ENCODE measurements around the gene SDR42E1. TPM values are rescaled to one million over a fixed set of nuclear protein-coding genes. Genes with fewer than 3 reads are reported as not detected.

Gene SDR42E1
- total and polyA plus RNA-seq, 10 of the 15 experiments (the other 5 are each of a cell fraction or from before 2014, with no cell fraction given): 1.4 to 5.5 (median 2.3) TPM

GRCh38 chr16:82041542-82041941 lies 30.3 kb upstream of the SDR42E1 start (continued):
- no peak for TF ChIP-seq PKNOX1 (IDR thresholded peaks at IDR 0.05)
- TF ChIP-seq SREBF2 (IDR thresholded peaks at IDR 0.05; ENCODE audit: low read length): no peak
- TF ChIP-seq CREB1 (IDR thresholded peaks at IDR 0.05; ENCODE audit: low read depth): no peak
- TF ChIP-seq SMAD1 (IDR thresholded peaks at IDR 0.05; ENCODE audit: low read depth, partially characterized antibody): no peak
- TF ChIP-seq POLR2AphosphoS2 (IDR thresholded peaks at IDR 0.05; ENCODE audit: low read depth, low read length): no peak
- no peak for TF ChIP-seq BHLHE40 (IDR thresholded peaks at IDR 0.05; ENCODE audit: borderline replicate concordance in 1 of 2, low read depth in 2 of 2, low read length in 1 of 2)
- TF ChIP-seq GABPA (IDR thresholded peaks at IDR 0.05; ENCODE audit: low read depth): no peak
- no peak for TF ChIP-seq KDM1A (IDR thresholded peaks at IDR 0.05; ENCODE audit: borderline replicate concordance)
- TF ChIP-seq NR2C2 (IDR thresholded peaks at IDR 0.05; ENCODE audit: borderline replicate concordance, control insufficient read depth, insufficient read length, low read depth): no peak

- BruUV-seq (replicated peaks): no TSS peak
- intact Hi-C loops (cut with micrococcal nuclease; ENCODE audit: unreplicated experiment) (no loop called here), in situ Hi-C loops (cut with MboI) (no loop called here)
- no peak overlapping the region for H2AFZ ChIP-seq (ENCODE audit: control insufficient read depth, low read depth, low read length)
- CTCF ChIA-PET: interaction anchor here (0.7 kb wide), 1 partner anchor 191 kb away, joined by 3 read pairs; no protein-coding TSS in a partner anchor
- 9% methylated on average over 3 of the region's 3 CpGs for WGBS (ENCODE audit: insufficient coverage, insufficient replicate concordance, low lambda C conversion rate, missing lambda C conversion rate)
- H3K4me2 ChIP-seq (ENCODE audit: control insufficient read depth, insufficient read depth): no peak overlapping the region
- H3K4me1 ChIP-seq (ENCODE audit: control insufficient read depth, insufficient read depth, low read length): no peaks in the 10 kb centered on the region
- H3K27me3 ChIP-seq (replicated peaks in 1 of 2; ENCODE audit: control insufficient read depth in 2 of 2, insufficient read depth in 2 of 2, low read length in 1 of 2): no peaks in the 10 kb centered on the region; a peak in 2 of 4 replicates
- ATAC-seq (no peak), DNase-seq (ENCODE audit: low read depth, low spot score) (no peak), FAIRE-seq (no peak)
- no peak overlapping the region for H3K9ac ChIP-seq (ENCODE audit: control insufficient read depth, insufficient read depth, low read length)
- RAD21 ChIA-PET (ENCODE audit: unreplicated experiment): no interaction called here
- H3K27ac ChIP-seq (ENCODE audit: control insufficient read depth, insufficient read depth): no peak overlapping the region
- no peak overlapping the region for H3K4me3 ChIP-seq
- no peaks in the 10 kb centered on the region for H3K36me3 ChIP-seq (ENCODE audit: control insufficient read depth in 2 of 2, insufficient read depth in 2 of 2, low read length in 1 of 2)
- no peaks in the 10 kb centered on the region for H3K9me3 ChIP-seq (replicated peaks; ENCODE audit: control insufficient read depth, insufficient read depth, low read length)
- no peaks in the 10 kb centered on the region; the same call in 1 of the 2 replicates for H4K20me1 ChIP-seq (ENCODE audit: control insufficient read depth, insufficient read depth)
- TF ChIP-seq CBX3 (IDR thresholded peaks at IDR 0.05; ENCODE audit: borderline replicate concordance, low read depth) (no peak), WRNIP1 (IDR thresholded peaks at IDR 0.05; ENCODE audit: borderline replicate concordance, low read depth, low read length) (no peak), HDGF (IDR thresholded peaks at IDR 0.05) (no peak), NR2F1 (conservative IDR thresholded peaks at IDR 0.05) (no peak), STAT1 (conservative IDR thresholded peaks at IDR 0.05) (no peak), FOXK2 (IDR thresholded peaks at IDR 0.05) (no peak), JUND (IDR thresholded peaks at IDR 0.05; ENCODE audit: low read depth, low read length) (no peak), YBX1 (IDR thresholded peaks at IDR 0.05) (no peak), RBBP5 (conservative IDR thresholded peaks at IDR 0.05) (no peak), IRF4 (IDR thresholded peaks at IDR 0.05; ENCODE audit: low read depth, low read length) (no peak), RCOR1 (conservative IDR thresholded peaks at IDR 0.05; ENCODE audit: low read depth, low read length) (no peak), RFX5 (IDR thresholded peaks at IDR 0.05; ENCODE audit: low read depth, low read length) (no peak), HDAC6 (IDR thresholded peaks at IDR 0.05; ENCODE audit: unreplicated experiment) (no peak), BCL11A (IDR thresholded peaks at IDR 0.05; ENCODE audit: low read depth, low read length) (no peak)
- POLR2A ChIA-PET: no interaction called here
- SMC1A ChIA-PET (ENCODE audit: uncharacterized antibody, unreplicated experiment): no interaction called here
- no peaks in the 10 kb centered on the region for H3K79me2 ChIP-seq (ENCODE audit: control insufficient read depth, insufficient read depth, low read length)
Observed at GRCh38 chr16:82040296-82040695, 29.0 kb upstream of the SDR42E1 start.
